HepG2 (cell line): ENCODE results near the gene ZNF3. TPM values are rescaled to one million over a fixed set of nuclear protein-coding genes. Genes with fewer than 3 reads are reported as not detected.

ENCODE experiments used
- CREM ChIP-seq, 2 experiments: sonication (generic) in 1 of 2; formaldehyde crosslinking in 1 of 2; IDR thresholded peaks; 2 replicates each; pipeline versions ENCODE4 v1.4.0 to v1.6.1; 2016 to 2020; ENCODE audit warnings: antibody characterized with exemption in 1 of 2, mild to moderate bottlenecking in 1 of 2, missing genetic modification reagents in 1 of 2
- EHMT2 ChIP-seq: fragments of 200-600 bp; sonication (generic); IDR thresholded peaks from 2 replicates; pipeline ENCODE4 v1.7.0; 2017; ENCODE audit warnings: antibody characterized with exemption, low read depth, low read length, borderline replicate concordance
- ELK4 ChIP-seq: sonication (generic); formaldehyde crosslinking; IDR thresholded peaks from 2 replicates; pipeline ENCODE4 v1.9.0; 2021; ENCODE audit warnings: missing genetic modification reagents, borderline replicate concordance
- JARID2 ChIP-seq: sonication (generic); formaldehyde crosslinking; IDR thresholded peaks from 2 replicates; pipeline ENCODE4 v1.8.1; 2023; ENCODE audit warnings: missing genetic modification reagents, inconsistent platforms; ENCODE audit not compliant: insufficient replicate concordance
- MTF2 ChIP-seq: sonication (generic); formaldehyde crosslinking; IDR thresholded peaks from 2 replicates; pipeline ENCODE4 v1.5.0; 2020; ENCODE audit warnings: missing genetic modification reagents, borderline replicate concordance
- NONO ChIP-seq, 2 experiments: fragments of 450-650 bp in 1 of 2; sonication (generic) in 1 of 2; formaldehyde crosslinking in 1 of 2; IDR thresholded peaks in 1 of 2; conservative IDR thresholded peaks in 1 of 2; 2 replicates each; pipeline versions ENCODE4 v1.6.1 to v1.8.0; 2017 to 2022; ENCODE audit warnings: mild to moderate bottlenecking in 1 of 2, missing genetic modification reagents in 1 of 2, moderate library complexity in 1 of 2
- NR2F2 ChIP-seq: IDR thresholded peaks from 2 replicates; pipeline ENCODE4 v1.6.1; 2012; ENCODE audit warnings: low read depth, inconsistent platforms, borderline replicate concordance
- NRL ChIP-seq: sonication (generic); formaldehyde crosslinking; IDR thresholded peaks from 2 replicates; pipeline ENCODE4 v1.5.0; 2020; ENCODE audit warnings: missing genetic modification reagents, mild to moderate bottlenecking, moderate library complexity, borderline replicate concordance
- RFXAP ChIP-seq: sonication (generic); formaldehyde crosslinking; IDR thresholded peaks from 2 replicates; pipeline ENCODE4 v1.4.0; 2020; ENCODE audit warnings: missing genetic modification reagents, borderline replicate concordance
- SRSF1 ChIP-seq: fragments of 200-400 bp; formaldehyde crosslinking; optimal IDR thresholded peaks from 2 replicates; pipeline ENCODE3; 2017; ENCODE audit warnings: mild to moderate bottlenecking, low read depth, low read length, moderate library complexity
- XRCC5 ChIP-seq: fragments of 200-400 bp; formaldehyde crosslinking; optimal IDR thresholded peaks from 2 replicates; pipeline ENCODE3; 2017; ENCODE audit warnings: mild to moderate bottlenecking, low read length
- YEATS4 ChIP-seq: sonication (generic); formaldehyde crosslinking; IDR thresholded peaks from 2 replicates; pipeline ENCODE4 v1.4.0; 2020; ENCODE audit warnings: missing genetic modification reagents, borderline replicate concordance
- ZBTB2 ChIP-seq: sonication (generic); formaldehyde crosslinking; IDR thresholded peaks from 2 replicates; pipeline ENCODE4 v1.8.0; 2022; ENCODE audit warnings: low read depth, missing genetic modification reagents
- ZKSCAN5 ChIP-seq: sonication (generic); formaldehyde crosslinking; IDR thresholded peaks from 2 replicates; pipeline ENCODE4 v1.5.1; 2020; ENCODE audit warnings: mild to moderate bottlenecking, missing genetic modification reagents
- ZNF256 ChIP-seq: sonication (generic); formaldehyde crosslinking; conservative IDR thresholded peaks from 2 replicates; pipeline ENCODE4 v1.4.0; 2020; ENCODE audit warnings: missing genetic modification reagents
- ZNF30 ChIP-seq: sonication (generic); formaldehyde crosslinking; IDR thresholded peaks from 2 replicates; pipeline ENCODE4 v1.5.0; 2020; ENCODE audit warnings: mild to moderate bottlenecking, missing genetic modification reagents
- ZNF589 ChIP-seq: sonication (generic); formaldehyde crosslinking; conservative IDR thresholded peaks from 2 replicates; pipeline ENCODE4 v1.8.0; 2022; ENCODE audit warnings: mild to moderate bottlenecking, moderate library complexity, missing genetic modification reagents
- ZNF646 ChIP-seq: sonication (generic); formaldehyde crosslinking; IDR thresholded peaks from 2 replicates; pipeline ENCODE4 v1.9.0; 2021; ENCODE audit warnings: mild to moderate bottlenecking, missing genetic modification reagents
- ZNF652 ChIP-seq: IDR thresholded peaks from 2 replicates; pipeline ENCODE4 v1.6.1; 2016; ENCODE audit warnings: low read depth, borderline replicate concordance
- polyA plus RNA-seq, 8 experiments: library from polyadenylated mRNA; depleted of rRNA in 3 of 8; stranded (reverse) in 7 of 8; unstranded in 1 of 8; fragments of >200 nt; fragmentation: Illumina TruSeq in 4 of 8; extraction: Trizol in 4 of 8; gene quantifications; 2 replicates each; pipeline versions ENCODE4 v1.2.1 to v1.2.3, GENCODE V29; 2011 to 2016; ENCODE audit warnings: low read depth in 4 of 8, missing spikeins in 1 of 8, mixed read lengths in 1 of 8; ENCODE audit not compliant: insufficient read depth in 1 of 8
- total RNA-seq, 5 experiments: library from RNA; depleted of rRNA; stranded (reverse); fragments of >200 nt; fragmentation: Illumina TruSeq; extraction: Trizol; gene quantifications; 2 replicates each; pipeline ENCODE4 v1.2.3, GENCODE V29; 2016; ENCODE audit warnings: low read depth in 1 of 5

Gene ZNF3
- total and polyA plus RNA-seq, 2 of the 13 experiments (the other 11 are each of a cell fraction or from before 2014, with no cell fraction given), result 33.7 to 56.9 TPM

- TF ChIP-seq ZNF256 (CRISPR knock-in tag) (peak; percentile 41; the same call in 1 of the 2 replicates), SRSF1 (peak; percentile 74), ZNF646 (CRISPR knock-in tag) (no peak), NONO (IDR thresholded peaks at IDR 0.05) (no peak), NONO (CRISPR knock-in tag; conservative IDR thresholded peaks at IDR 0.05) (peak; percentile 56; the same call in 1 of the 2 replicates), JARID2 (CRISPR knock-in tag) (no peak), ZNF30 (CRISPR knock-in tag) (no peak), MTF2 (CRISPR knock-in tag) (0 out of 2 replicates have a peak, but pooled peaks have one; percentile 33), YEATS4 (CRISPR knock-in tag) (peak; percentile 87), XRCC5 (peak; percentile 26), RFXAP (peak; percentile 69; the same call in 1 of the 2 replicates), CREM (IDR thresholded peaks at IDR 0.05) (peak; percentile 95), CREM (CRISPR knock-in tag; IDR thresholded peaks at IDR 0.05) (no peak), NR2F2 (no peak), ZKSCAN5 (CRISPR knock-in tag) (no peak), EHMT2 (no peak), ELK4 (CRISPR knock-in tag) (no peak), ZNF589 (no peak), NRL (CRISPR knock-in tag) (peak; percentile 85; the same call in 1 of the 2 replicates), ZNF652 (CRISPR knock-in tag) (no peak), ZBTB2 (CRISPR knock-in tag) (peak; percentile 84)
These were observed 31.9 kb downstream of the ZNF3 start, which contains the start of gene ZSCAN21 (continued) for GRCh38 chr7:100049441-100050291.
